NT2/D1 (cell line): ENCODE results near the gene INSL3.

Experiments
- SUZ12 ChIP-seq: IDR thresholded peaks from 2 replicates; pipeline ENCODE4 v1.6.1; 2011; ENCODE audit not compliant: insufficient read length, insufficient read depth; ENCODE audit errors: extremely low read depth
- YY1 ChIP-seq: IDR thresholded peaks from 2 replicates; pipeline ENCODE4 v1.6.1; 2011; ENCODE audit not compliant: insufficient read length, insufficient read depth

- TF ChIP-seq SUZ12 (no peak), YY1 (no peak)
Measured at GRCh38 chr19:17836530-17836929, 15.2 kb upstream of the INSL3 start.
